Type B pancreatic cell (in vitro differentiated cells): ENCODE measurements around the gene GPR35. TPM values are rescaled to one million over a fixed set of nuclear protein-coding genes. Genes with fewer than 3 reads are reported as not detected.

Source experiments
- DNase-seq: peaks from one replicate; pipeline ENCODE4 v3.0.0; 2021; ENCODE audit warnings: mixed read lengths; ENCODE audit not compliant: unreplicated experiment; ENCODE audit errors: extremely low spot score
- H3K27ac Mint-ChIP-seq: 2 replicates; pipeline ENCODE4 v1.8.0; 2021; ENCODE audit warnings: mild to moderate bottlenecking, mixed read lengths
- H3K27me3 Mint-ChIP-seq: 2 replicates; pipeline ENCODE4 v1.8.0; 2021; ENCODE audit warnings: mixed read lengths
- H3K36me3 Mint-ChIP-seq: 2 replicates; pipeline ENCODE4 v1.8.0; 2021; ENCODE audit warnings: mixed read lengths
- H3K4me1 Mint-ChIP-seq: one replicate; pipeline ENCODE4 v1.8.0; 2021; ENCODE audit warnings: mixed read lengths; ENCODE audit not compliant: unreplicated experiment
- H3K4me3 Mint-ChIP-seq: 2 replicates; pipeline ENCODE4 v1.8.0; 2021; ENCODE audit warnings: mild to moderate bottlenecking, mixed read lengths
- H3K9me3 Mint-ChIP-seq: 2 replicates; pipeline ENCODE4 v1.8.0; 2021; ENCODE audit warnings: mixed read lengths
- CTCF ChIP-seq: fragments of 200-600 bp; sonication (generic); conservative IDR thresholded peaks from 2 replicates; pipeline ENCODE4 v1.5.0; 2021; ENCODE audit warnings: antibody characterized with exemption, mild to moderate bottlenecking
- total RNA-seq: library from RNA; stranded (reverse); gene quantifications from 2 replicates; pipeline ENCODE4 v1.2.1, GENCODE V29; 2021; ENCODE audit warnings: low replicate concordance

Gene GPR35
- total RNA-seq, 1 donor from 2014 or later: 3.6 TPM

GRCh38 chr2:240635121-240635997 is 10.1 kb downstream of the GPR35 start:
- H3K9me3 Mint-ChIP-seq: peaks cover 8% of the 10 kb centered on the region
- no peaks in the 10 kb centered on the region for H3K36me3 Mint-ChIP-seq
- H3K27me3 Mint-ChIP-seq: peaks cover 26% of the 10 kb centered on the region
- H3K27ac Mint-ChIP-seq: no peak overlapping the region
- no peak for DNase-seq
- no peaks in the 10 kb centered on the region for H3K4me1 Mint-ChIP-seq
- H3K4me3 Mint-ChIP-seq: no peak overlapping the region
- no peak for TF ChIP-seq CTCF

GRCh38 chr2:240635998-240636547 is 10.8 kb downstream of the GPR35 start:
- peaks cover 28% of the 10 kb centered on the region for H3K27me3 Mint-ChIP-seq
- no peak overlapping the region for H3K27ac Mint-ChIP-seq
- no peak for TF ChIP-seq CTCF
- H3K4me3 Mint-ChIP-seq: no peak overlapping the region
- no peaks in the 10 kb centered on the region for H3K36me3 Mint-ChIP-seq
- H3K9me3 Mint-ChIP-seq: peaks cover 8% of the 10 kb centered on the region
- DNase-seq: no peak
- H3K4me1 Mint-ChIP-seq: no peaks in the 10 kb centered on the region

GRCh38 chr2:240636563-240637115 is 11.4 kb downstream of the GPR35 start:
- no peak for DNase-seq
- H3K36me3 Mint-ChIP-seq: no peaks in the 10 kb centered on the region
- no peak overlapping the region for H3K4me3 Mint-ChIP-seq
- no peak for TF ChIP-seq CTCF
- no peaks in the 10 kb centered on the region for H3K4me1 Mint-ChIP-seq
- H3K27ac Mint-ChIP-seq: no peak overlapping the region
- peaks cover 28% of the 10 kb centered on the region for H3K27me3 Mint-ChIP-seq
- H3K9me3 Mint-ChIP-seq: peaks cover 8% of the 10 kb centered on the region

GRCh38 chr2:240637116-240637900 is 12.0 kb downstream of the GPR35 start:
- TF ChIP-seq CTCF: no peak
- Mint-ChIP-seq H3K4me3 (no peak overlapping the region), H3K27ac (no peak overlapping the region), H3K36me3 (no peaks in the 10 kb centered on the region), H3K9me3 (peaks cover 8% of the 10 kb centered on the region), H3K4me1 (no peaks in the 10 kb centered on the region), H3K27me3 (peaks cover 28% of the 10 kb centered on the region)
- peak; percentile 66 for DNase-seq

- Mint-ChIP-seq H3K9me3 (peaks cover 7% of the 10 kb centered on the region), H3K27me3 (peaks cover 28% of the 10 kb centered on the region), H3K4me1 (no peaks in the 10 kb centered on the region), H3K4me3 (no peak overlapping the region), H3K36me3 (no peaks in the 10 kb centered on the region), H3K27ac (no peak overlapping the region)
- no peak for TF ChIP-seq CTCF
- DNase-seq: no peak
Measured at GRCh38 chr2:240637901-240638345, 12.6 kb downstream of the GPR35 start.
